Stimulated activated memory B cell treated with anti-CD40 and anti-IgM and Interleukin-4, amounts not matched to agents 10 μg/mL and 1 μg/mL and 100 μg/mL, for 72 hours (primary cell): Measurements from ENCODE around the gene MAP3K14.
A peak's percentile ranks its signal among the peaks of the same experiment; 100 is the strongest.

ENCODE experiments used
- ATAC-seq: fragments of 150-1000 bp; cut with Tn5 transposase; 2 replicates; pipeline ENCODE4 v1.10.0; 2021
- H3K27ac Mint-ChIP-seq: one replicate; pipeline ENCODE4 v1.8.0; 2022; ENCODE audit warnings: mild to moderate bottlenecking, mixed read lengths
- H3K27me3 Mint-ChIP-seq: one replicate; pipeline ENCODE4 v1.8.0; 2022; ENCODE audit warnings: mixed read lengths
- H3K36me3 Mint-ChIP-seq: one replicate; pipeline ENCODE4 v1.8.0; 2022; ENCODE audit warnings: mixed read lengths
- H3K4me1 Mint-ChIP-seq: one replicate; pipeline ENCODE4 v1.8.0; 2022; ENCODE audit warnings: mixed read lengths
- H3K4me3 Mint-ChIP-seq: one replicate; pipeline ENCODE4 v1.8.0; 2022; ENCODE audit warnings: mild to moderate bottlenecking, moderate library complexity, mixed read lengths
- H3K9me3 Mint-ChIP-seq: one replicate; pipeline ENCODE4 v1.8.0; 2022; ENCODE audit warnings: mixed read lengths

MAP3K14 gene

GRCh38 chr17:45240905-45241327 lies 75.9 kb downstream of the MAP3K14 start:
- Mint-ChIP-seq H3K4me3 (no peak overlapping the region), H3K27ac (no peak overlapping the region), H3K4me1 (peaks cover 40% of the 10 kb centered on the region), H3K9me3 (no peaks in the 10 kb centered on the region), H3K36me3 (peaks cover 72% of the 10 kb centered on the region), H3K27me3 (no peaks in the 10 kb centered on the region)
- no peak for ATAC-seq

DNA sequence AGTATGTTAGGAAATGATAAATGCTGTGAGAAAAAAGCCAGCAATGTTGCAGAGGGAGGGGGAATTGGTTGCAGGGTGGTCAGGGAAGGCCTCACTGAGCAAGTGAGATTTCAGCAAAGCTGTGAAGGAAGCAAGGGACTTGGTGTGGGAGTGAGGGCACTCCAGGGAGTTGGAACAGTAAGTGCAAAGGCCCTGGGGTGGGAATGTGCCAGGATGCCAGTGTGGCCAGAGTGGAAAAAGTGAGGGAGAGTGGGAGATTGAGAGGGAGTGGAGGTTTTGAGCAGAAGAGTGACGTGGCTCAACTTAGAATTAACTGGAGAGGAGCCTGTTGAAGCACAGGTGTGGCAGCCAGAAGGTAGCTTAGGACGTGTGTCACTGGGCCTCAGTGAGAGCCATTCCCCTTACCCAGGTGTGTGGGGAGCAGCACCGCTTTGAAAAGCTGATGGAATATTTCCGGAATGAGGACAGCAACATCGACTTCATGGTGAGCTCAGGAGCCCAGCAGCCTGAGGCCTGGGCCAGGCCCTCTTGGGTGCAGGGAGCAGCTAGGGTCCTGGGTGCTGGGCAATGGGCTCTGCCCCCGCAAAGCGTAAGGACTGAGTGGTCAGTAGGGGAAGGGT lies 78.6 kb downstream of the MAP3K14 start:
- ATAC-seq: no peak
- Mint-ChIP-seq H3K27ac (peak overlapping the region; percentile 84), H3K27me3 (no peaks in the 10 kb centered on the region), H3K9me3 (no peaks in the 10 kb centered on the region), H3K36me3 (peaks cover 72% of the 10 kb centered on the region), H3K4me3 (no peak overlapping the region), H3K4me1 (peaks cover 52% of the 10 kb centered on the region)

DNA sequence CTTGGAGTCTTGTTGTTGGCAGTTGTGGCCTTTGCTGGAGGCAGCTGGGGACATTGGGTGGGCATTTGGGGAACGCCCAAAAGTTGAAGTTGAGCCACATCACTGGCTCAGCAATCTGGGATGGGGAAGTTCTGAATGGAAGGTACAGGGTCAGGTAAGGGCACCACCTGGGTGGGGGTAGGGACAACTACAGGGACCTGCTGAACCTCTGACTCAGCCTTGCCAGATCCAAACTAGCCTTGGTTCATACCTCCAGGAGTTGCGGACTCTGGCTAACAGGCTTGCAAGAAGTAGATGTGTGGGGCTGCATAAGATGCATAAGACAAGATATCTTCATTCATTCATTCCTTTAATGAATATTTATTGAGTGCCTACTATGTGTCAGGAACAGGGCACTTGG lies 79.1 kb downstream of the MAP3K14 start:
- H3K4me1 Mint-ChIP-seq: peaks cover 58% of the 10 kb centered on the region
- no peaks in the 10 kb centered on the region for H3K9me3 Mint-ChIP-seq
- H3K27me3 Mint-ChIP-seq: no peaks in the 10 kb centered on the region
- H3K4me3 Mint-ChIP-seq: no peak overlapping the region
- H3K27ac Mint-ChIP-seq: peak overlapping the region; percentile 84
- peaks cover 72% of the 10 kb centered on the region for H3K36me3 Mint-ChIP-seq
- ATAC-seq: no peak

DNA sequence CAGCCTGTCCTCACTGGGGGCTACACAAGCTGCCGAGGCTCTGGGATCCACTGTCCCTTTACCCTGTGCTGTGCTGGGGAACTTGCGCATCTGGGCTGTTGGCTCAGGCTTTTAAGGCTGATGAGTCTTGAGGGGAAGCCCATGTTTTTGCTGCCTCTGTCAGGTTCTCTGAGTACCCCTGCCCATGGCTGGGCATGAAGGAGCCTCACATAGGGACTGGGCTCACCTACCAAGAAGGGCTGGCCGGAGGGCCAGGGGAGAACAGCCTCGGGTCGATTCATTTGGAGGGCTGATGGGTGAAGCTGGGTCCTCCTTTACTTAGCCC lies 80.6 kb downstream of the MAP3K14 start:
- Mint-ChIP-seq H3K36me3 (peaks cover 73% of the 10 kb centered on the region), H3K27ac (no peak overlapping the region), H3K4me1 (peaks cover 73% of the 10 kb centered on the region)

GRCh38 chr17:45235416-45236281 lies 81.2 kb downstream of the MAP3K14 start:
- no peaks in the 10 kb centered on the region for H3K9me3 Mint-ChIP-seq
- H3K27ac Mint-ChIP-seq: peak overlapping the region; percentile 97
- peak; percentile 79 for ATAC-seq
- peaks cover 78% of the 10 kb centered on the region for H3K4me1 Mint-ChIP-seq
- H3K36me3 Mint-ChIP-seq: peaks cover 67% of the 10 kb centered on the region
- H3K4me3 Mint-ChIP-seq: no peak overlapping the region
- H3K27me3 Mint-ChIP-seq: no peaks in the 10 kb centered on the region

More for the DNA sequence above, 80.6 kb downstream of the MAP3K14 start:
- ATAC-seq: no peak
- Mint-ChIP-seq H3K9me3 (no peaks in the 10 kb centered on the region), H3K27me3 (no peaks in the 10 kb centered on the region), H3K4me3 (no peak overlapping the region)

DNA sequence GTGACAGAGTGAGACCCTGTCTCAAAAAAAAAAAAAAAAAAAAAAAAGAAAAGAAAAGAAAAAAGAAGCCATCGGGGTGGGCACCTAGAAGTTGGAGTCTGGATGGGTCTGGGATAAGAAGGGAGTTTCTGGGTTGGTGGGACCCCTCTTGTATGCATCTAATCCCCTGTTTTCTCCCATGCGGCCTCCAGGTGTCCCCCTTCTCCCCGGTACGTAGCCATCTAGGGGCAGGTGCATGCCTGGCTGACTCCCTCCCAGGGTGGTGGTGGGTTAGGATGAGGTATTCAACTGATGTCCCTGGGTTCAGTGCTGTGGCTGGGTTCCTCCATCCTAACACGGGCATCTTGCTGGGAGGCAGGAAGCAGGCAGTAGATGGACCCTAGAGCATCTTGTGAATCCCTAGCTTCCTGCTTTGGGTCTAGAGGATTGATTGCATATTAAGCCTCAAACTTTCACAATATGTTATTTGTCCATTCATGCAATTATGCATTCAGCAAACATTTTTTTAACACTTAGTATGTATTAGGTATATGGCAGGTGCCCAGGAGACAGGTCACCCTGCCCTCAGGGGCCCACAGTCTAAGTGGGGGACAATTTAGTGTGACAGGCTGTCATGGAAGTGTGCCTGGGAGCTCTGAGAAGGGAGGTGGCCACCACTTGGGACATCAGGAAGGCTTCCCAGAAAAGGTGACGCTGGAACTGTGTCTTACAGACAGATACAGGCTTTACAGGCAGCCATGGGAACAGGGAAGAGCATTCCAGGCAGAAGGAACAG lies 82.0 kb downstream of the MAP3K14 start:
- Mint-ChIP-seq H3K36me3 (peaks cover 59% of the 10 kb centered on the region), H3K4me3 (peak overlapping the region; percentile 16), H3K9me3 (no peaks in the 10 kb centered on the region), H3K27me3 (no peaks in the 10 kb centered on the region), H3K4me1 (peaks cover 87% of the 10 kb centered on the region), H3K27ac (peak overlapping the region; percentile 97)
- ATAC-seq: peak; percentile 46

DNA sequence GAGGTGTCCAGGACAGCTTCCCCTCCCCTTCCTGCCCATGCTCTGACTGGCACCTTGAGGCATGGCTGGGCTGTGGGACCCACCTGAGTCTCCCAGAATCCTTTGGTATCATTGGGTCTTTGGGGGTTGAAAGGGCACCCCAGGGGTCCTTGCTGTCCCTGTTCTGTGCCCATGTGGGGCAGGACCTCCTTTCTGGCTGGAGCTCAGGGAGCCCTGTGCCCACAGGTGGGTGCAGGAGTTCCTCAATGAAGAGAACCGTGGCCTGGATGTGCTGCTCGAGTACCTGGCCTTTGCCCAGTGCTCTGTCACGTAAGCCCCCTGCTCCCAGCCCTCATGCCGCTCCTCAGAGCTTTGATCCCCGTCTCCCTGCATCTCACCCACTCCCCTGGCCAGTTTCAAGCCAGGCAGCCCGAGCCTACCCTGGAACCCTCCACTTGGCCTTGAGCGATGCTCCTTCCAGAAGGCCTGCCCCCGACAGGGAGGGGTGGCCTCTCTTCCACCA lies 83.3 kb downstream of the MAP3K14 start:
- Mint-ChIP-seq H3K4me3 (no peak overlapping the region), H3K27me3 (no peaks in the 10 kb centered on the region), H3K9me3 (no peaks in the 10 kb centered on the region), H3K27ac (peak overlapping the region; percentile 97), H3K36me3 (peaks cover 45% of the 10 kb centered on the region), H3K4me1 (peaks cover 91% of the 10 kb centered on the region)
- ATAC-seq: no peak

DNA sequence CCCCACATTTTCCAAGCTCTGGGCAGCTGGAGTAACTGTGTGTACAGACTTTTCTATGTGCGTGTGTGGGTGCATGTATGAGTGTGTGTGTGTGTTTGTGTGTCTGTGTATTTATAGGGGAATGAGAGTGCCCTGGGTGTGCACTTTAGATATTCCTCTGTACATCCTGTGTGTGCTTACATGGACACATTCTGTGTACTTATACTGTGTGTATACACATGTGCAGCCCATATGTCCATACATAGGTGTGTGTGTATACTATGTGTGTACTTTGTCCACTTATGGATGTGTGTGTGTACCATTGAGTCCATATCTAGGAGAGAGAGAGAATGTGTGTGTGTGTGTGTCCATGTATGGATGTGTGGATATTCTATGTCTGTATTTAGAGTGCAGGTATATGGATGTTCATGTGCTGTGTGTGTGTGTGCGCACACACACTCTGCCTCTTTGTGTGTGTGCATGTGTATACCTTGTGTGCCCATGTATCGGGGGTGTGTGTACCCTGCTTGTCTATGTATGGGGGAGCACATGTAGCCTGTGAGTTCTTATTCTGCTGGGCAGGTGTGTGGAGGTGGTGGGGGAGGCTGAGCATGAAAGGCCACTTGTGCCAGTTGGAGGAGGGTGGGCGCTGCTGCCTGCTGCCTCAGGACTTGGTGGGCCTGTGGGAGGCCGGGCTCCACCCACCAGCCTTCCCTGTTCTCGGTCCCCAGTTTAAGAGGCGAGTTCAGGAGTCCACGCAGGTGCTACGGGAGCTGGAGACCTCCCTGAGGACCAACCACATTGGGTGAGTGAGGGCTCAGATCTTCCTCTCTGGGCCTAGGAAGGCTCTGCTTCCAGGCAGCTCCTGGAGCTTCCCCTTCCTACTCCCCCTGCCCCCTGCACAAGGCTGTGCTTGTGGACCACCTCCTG lies 84.1 kb downstream of the MAP3K14 start:
- no peaks in the 10 kb centered on the region for H3K27me3 Mint-ChIP-seq
- peak overlapping the region; percentile 0 for H3K4me3 Mint-ChIP-seq
- no peak for ATAC-seq
- peak overlapping the region; percentile 97 for H3K27ac Mint-ChIP-seq
- no peaks in the 10 kb centered on the region for H3K9me3 Mint-ChIP-seq
- peaks cover 38% of the 10 kb centered on the region for H3K36me3 Mint-ChIP-seq
- peaks cover 91% of the 10 kb centered on the region for H3K4me1 Mint-ChIP-seq

DNA sequence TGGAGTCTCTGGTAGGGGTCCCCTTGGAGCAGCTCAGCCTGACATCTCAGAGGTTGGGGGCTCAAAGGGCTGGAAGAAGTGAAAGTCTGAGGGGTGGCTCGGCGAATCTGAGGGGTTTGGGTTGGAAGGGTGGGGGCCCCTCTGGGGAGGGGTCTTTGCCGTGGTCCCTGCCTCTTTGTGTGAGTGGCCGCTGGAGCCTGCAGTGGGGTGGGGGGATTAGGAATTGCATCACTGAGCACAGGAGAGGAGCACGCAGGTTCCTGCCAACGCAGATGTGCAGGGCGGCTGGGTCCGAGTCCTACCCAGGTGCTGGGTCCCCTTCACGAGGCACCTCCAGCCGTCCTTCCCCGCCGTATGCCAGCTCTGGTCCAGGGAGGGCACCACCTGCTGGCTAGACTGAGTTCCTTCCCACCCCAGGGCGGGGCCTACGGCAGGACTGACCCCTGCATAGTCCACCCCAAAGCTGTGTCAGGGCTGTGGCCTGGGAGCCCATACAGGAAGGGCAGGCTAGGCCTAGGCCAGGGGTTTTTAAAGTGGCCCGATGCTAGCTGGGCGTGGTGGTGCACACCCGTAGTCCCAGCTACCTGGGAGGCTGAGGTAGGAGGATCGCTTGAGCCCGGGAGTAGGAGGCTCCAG lies 85.2 kb downstream of the MAP3K14 start:
- peaks cover 29% of the 10 kb centered on the region for H3K36me3 Mint-ChIP-seq

GRCh38 chr17:45230787-45231480 lies 85.9 kb downstream of the MAP3K14 start:
- H3K4me3 Mint-ChIP-seq: peak overlapping the region; percentile 85
- H3K27ac Mint-ChIP-seq: peak overlapping the region; percentile 97
- H3K4me1 Mint-ChIP-seq: peaks cover 100% of the 10 kb centered on the region
- no peaks in the 10 kb centered on the region for H3K9me3 Mint-ChIP-seq
- ATAC-seq: no peak
- peaks cover 29% of the 10 kb centered on the region for H3K36me3 Mint-ChIP-seq
- H3K27me3 Mint-ChIP-seq: no peaks in the 10 kb centered on the region

More for the DNA sequence above, 85.2 kb downstream of the MAP3K14 start:
- peak overlapping the region; percentile 60 for H3K4me3 Mint-ChIP-seq
- no peaks in the 10 kb centered on the region for H3K9me3 Mint-ChIP-seq
- H3K27ac Mint-ChIP-seq: peak overlapping the region; percentile 97
- H3K27me3 Mint-ChIP-seq: no peaks in the 10 kb centered on the region
- no peak for ATAC-seq
- H3K4me1 Mint-ChIP-seq: peaks cover 95% of the 10 kb centered on the region

DNA sequence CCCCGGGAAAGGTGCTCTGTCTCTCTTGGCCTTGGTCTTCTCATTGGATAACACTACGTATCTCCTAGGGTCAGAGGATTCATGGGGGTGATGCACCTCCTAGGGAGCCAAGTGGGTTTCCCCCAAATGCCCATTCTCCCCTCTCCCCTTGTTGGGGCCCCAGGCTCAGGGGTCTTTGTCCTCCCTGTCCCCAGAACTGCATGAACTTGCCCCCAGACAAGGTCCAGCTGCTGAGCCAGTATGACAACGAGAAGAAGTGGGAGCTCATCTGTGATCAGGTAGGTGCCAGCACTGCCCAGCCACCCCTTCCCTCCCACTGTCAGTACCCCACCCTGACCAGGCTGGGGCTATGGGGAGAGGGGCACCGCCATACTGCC lies 86.4 kb downstream of the MAP3K14 start:
- H3K36me3 Mint-ChIP-seq: peaks cover 29% of the 10 kb centered on the region
- H3K4me1 Mint-ChIP-seq: peaks cover 100% of the 10 kb centered on the region
- no peaks in the 10 kb centered on the region for H3K27me3 Mint-ChIP-seq
- no peaks in the 10 kb centered on the region for H3K9me3 Mint-ChIP-seq
- peak overlapping the region; percentile 97 for H3K27ac Mint-ChIP-seq
- H3K4me3 Mint-ChIP-seq: peak overlapping the region; percentile 85
- ATAC-seq: no peak

DNA sequence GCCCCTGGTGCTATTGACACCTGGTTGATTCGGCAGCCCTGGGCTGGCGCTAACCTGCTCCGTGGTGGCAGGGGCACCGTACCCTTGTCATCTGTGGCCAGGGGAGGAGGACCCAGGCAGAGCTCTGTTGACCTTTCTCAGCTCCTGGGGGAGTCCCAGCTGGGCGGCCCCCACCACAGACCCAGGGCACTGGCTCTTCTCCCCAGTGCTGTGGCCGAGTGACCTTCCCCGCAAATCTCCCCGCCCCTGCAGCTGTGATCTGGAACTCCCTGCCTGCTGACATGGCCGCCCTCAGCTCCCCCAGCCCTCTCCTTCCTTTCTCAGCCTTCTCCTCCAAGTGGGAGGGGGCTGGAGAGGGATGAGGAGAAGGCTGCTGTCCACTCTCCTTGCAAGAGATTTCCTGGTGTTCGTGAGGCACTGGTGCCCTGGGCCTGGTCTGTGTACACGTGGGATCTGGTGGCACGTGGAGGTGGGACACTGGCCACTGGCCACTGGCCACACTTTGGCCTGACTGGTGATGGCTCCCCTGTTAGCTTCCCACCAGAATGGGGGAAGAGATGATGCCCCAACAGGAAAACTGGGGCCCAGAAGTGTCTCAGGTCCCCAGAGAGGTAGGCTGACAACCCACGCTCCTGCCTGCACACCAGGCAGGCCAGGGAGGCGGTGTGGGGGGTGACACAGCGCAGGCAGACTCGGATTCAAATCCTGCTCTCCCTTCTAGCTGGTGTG lies 87.0 kb downstream of the MAP3K14 start:
- H3K36me3 Mint-ChIP-seq: peaks cover 25% of the 10 kb centered on the region
- ATAC-seq: peak; percentile 61

More for the DNA sequence above, 87.0 kb downstream of the MAP3K14 start:
- Mint-ChIP-seq H3K4me1 (peaks cover 100% of the 10 kb centered on the region), H3K9me3 (no peaks in the 10 kb centered on the region), H3K27me3 (no peaks in the 10 kb centered on the region), H3K27ac (peak overlapping the region; percentile 97), H3K4me3 (peak overlapping the region; percentile 85)
